Fibroblast of skin of left quadriceps (primary cell): Measurements from ENCODE around the gene PDK3.

ENCODE experiments used
- DNase-seq, 2 experiments: peaks; one replicate each; pipeline ENCODE4 v3.0.0-alpha.2; 2013; ENCODE audit warnings: low read depth in 2 of 2

The PDK3 gene

GRCh38 chrX:24553011-24553410, 87.9 kb downstream of the PDK3 start:
- no peak for DNase-seq

DNA sequence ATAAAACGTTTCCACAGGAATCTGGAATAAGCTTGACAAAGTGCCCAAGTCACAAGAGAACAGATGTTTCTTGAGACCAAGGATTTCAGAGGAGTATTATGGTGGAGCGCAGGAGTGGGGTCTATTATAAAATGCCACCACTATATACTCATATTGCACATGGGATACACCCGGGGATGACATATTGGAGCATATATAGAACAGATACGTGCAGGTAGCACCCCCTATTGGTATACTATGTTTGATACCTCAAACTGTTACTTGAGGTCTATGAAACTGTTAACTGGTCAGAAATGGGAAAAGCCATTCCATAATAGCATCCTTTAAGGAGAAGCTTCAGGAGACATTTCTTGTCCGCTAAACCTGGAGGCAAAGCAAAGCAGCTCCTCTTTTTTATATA, 96.0 kb downstream of the PDK3 start:
- no peak for DNase-seq

GRCh38 chrX:24563291-24564010, 98.4 kb downstream of the PDK3 start:
- DNase-seq = no peak

DNA sequence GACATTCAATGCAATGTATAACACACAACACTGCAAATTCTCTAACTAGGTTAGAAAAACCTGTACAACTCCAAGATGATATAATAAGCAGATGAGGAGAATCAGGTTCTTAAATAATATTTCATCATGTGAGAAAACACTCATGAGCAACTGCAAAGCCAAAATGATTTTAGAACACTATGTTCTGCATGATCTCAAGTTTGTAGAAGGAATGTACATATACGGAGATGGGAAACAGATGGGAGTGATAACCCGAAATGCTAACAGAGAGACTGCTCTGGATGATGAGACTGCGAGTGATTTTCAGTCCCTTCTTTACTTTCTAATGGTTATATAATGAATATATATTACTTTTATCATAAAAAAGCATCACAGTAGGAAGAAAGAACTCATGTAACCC, 101.2 kb downstream of the PDK3 start:
- DNase-seq = no peak

DNA sequence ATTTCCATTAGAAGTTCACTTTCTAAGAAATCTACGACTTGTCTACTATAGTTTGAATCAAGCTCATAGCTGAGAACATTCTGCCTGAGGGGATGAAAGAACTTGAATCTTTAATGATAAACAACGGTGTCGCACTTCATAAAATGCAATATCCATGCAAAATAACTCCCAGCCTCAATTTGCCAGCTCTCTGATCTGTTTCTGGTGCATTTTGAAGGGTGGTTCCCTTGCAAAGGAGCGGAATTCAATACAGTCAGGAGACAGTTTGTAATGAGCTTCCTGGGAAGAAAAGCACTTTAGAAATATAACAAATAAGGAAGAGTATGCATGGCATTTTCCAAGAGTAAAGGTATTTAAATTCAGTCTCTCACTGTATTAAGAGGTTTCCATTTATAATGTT, 102.1 kb downstream of the PDK3 start:
- no peak for DNase-seq

- no peak for DNase-seq
Measured at GRCh38 chrX:24574743-24575142, 109.7 kb downstream of the PDK3 start.

GRCh38 chrX:24575496-24575895, 110.4 kb downstream of the PDK3 start:
- DNase-seq = no peak

DNA sequence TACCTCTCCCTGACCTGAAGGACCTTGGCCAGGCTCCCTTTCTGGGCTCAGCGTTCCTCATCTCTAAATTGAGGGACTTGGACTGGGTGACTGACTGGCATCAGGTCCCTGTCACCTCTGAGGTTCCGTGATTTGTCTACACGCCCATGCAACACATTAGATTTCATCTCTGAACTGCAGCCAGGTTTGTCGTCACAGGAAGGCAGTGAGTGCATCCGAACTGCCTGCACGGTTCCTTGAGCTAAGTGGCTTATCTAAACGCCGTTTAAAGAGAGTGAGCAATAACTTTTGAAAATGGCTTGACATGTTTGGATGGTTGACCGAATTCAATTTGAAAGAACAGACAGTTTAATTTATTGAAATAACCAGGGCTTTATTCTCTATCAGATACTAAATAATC, 112.0 kb downstream of the PDK3 start:
- DNase-seq = no peak
